Sigmoid colon (tissue), 7 donors: ENCODE measurements around the gene DNAH17. TPM values are rescaled to one million over a fixed set of nuclear protein-coding genes. Genes with fewer than 3 reads are reported as not detected.

Experiments used
- DNase-seq: peaks from one replicate; pipeline ENCODE4 v3.0.0-alpha.2; 2019
- H3K27ac ChIP-seq, 4 donors: fragments of 200-600 bp; sonication (generic); one replicate each; pipeline ENCODE4 v1.5.1; 2016 to 2019; ENCODE audit warnings: mild to moderate bottlenecking in 1 of 4
- H3K27me3 ChIP-seq, 3 donors: fragments of 200-600 bp; sonication (generic); one replicate each; pipeline ENCODE4 v1.5.1; 2019; ENCODE audit warnings: mild to moderate bottlenecking in 1 of 3
- H3K36me3 ChIP-seq, 4 donors: fragments of 200-600 bp; sonication (generic); one replicate each; pipeline ENCODE4 v1.5.1; 2016 to 2019
- H3K4me1 ChIP-seq, 4 donors: fragments of 200-600 bp; sonication (generic); one replicate each; pipeline ENCODE4 v1.5.1; 2017 to 2019
- H3K4me3 ChIP-seq, 4 donors: fragments of 200-600 bp; sonication (generic); one replicate each; pipeline ENCODE4 v1.5.1; 2017 to 2019; ENCODE audit warnings: mild to moderate bottlenecking in 2 of 4, moderate library complexity in 1 of 4
- H3K9me3 ChIP-seq, 4 donors: fragments of 200-600 bp in 3 of 4; sonication (generic) in 3 of 4; one replicate each; pipeline versions ENCODE4 v1.5.1 to v1.6.1; 2013 to 2019
- CTCF ChIP-seq, 4 experiments: fragments of 450-650 bp in 3 of 4; fragments of 200-600 bp in 1 of 4; IDR thresholded peaks; one replicate each; pipeline ENCODE4 v1.5.1; 2016 to 2019; ENCODE audit warnings: antibody characterized with exemption in 4 of 4, mild to moderate bottlenecking in 3 of 4, moderate library complexity in 2 of 4
- EP300 ChIP-seq, 4 donors: sonication (generic); formaldehyde crosslinking; IDR thresholded peaks; one replicate each; pipeline ENCODE4 v1.6.1; 2017; ENCODE audit warnings: antibody characterized with exemption in 4 of 4
- POLR2A ChIP-seq, 2 donors: fragments of 450-650 bp; IDR thresholded peaks; one replicate each; pipeline ENCODE4 v1.6.1; 2016; ENCODE audit warnings: antibody characterized with exemption in 2 of 2, mild to moderate bottlenecking in 2 of 2, moderate library complexity in 2 of 2
- POLR2AphosphoS5 ChIP-seq, 4 donors: sonication (generic); formaldehyde crosslinking; IDR thresholded peaks; one replicate each; pipeline ENCODE4 v1.6.1; 2017; ENCODE audit warnings: antibody characterized with exemption in 4 of 4
- WGBS, 2 donors: extraction: QIAGEN DNeasy Blood & Tissue Kit; methylation state at CpG; one replicate each; pipeline ENCODE4 v1.1.7; 2013; 5-methylcytosine and 5-hydroxymethylcytosine counted together
- intact Hi-C: fragments of 100-400 bp; cut with DNase I; formaldehyde crosslinking; loops from one replicate; pipeline ENCODE4 v1.15.1; 2023
- polyA plus RNA-seq, 3 donors: library from polyadenylated mRNA; stranded (reverse); fragments of 200-250 nt; gene quantifications; one replicate each; pipeline ENCODE4 v1.2.3, GENCODE V29; 2013
- total RNA-seq, 4 donors: library from RNA; depleted of rRNA; stranded (reverse); fragments of >200 nt; gene quantifications; one replicate each; pipeline ENCODE4 v1.1.0, GENCODE V29; 2016
- donor health status: healthy with polysubstance abuse.
- donor health status: Bipolar disorder and iron deficiency.
- donor health status: healthy.

Gene DNAH17
- total and polyA plus RNA-seq, 7 donors, result 0.07 to 0.68 (median 0.26) TPM; not detected in 3

GRCh38 chr17:78544881-78545755 lies 32.1 kb downstream of the DNAH17 start:
- intact Hi-C loops, result no loop called here
- TF ChIP-seq CTCF (IDR thresholded peaks at IDR 0.05) (no peak), EP300 (IDR thresholded peaks at IDR 0.05) (no peak), POLR2A (IDR thresholded peaks at IDR 0.05) (no peak), POLR2AphosphoS5 (IDR thresholded peaks at IDR 0.05) (no peak)
- 51 to 70% methylated on average over 17 of the region's 17 CpGs for WGBS, 2 donors

GRCh38 chr17:78541488-78542206 lies 35.5 kb downstream of the DNAH17 start:
- intact Hi-C loops, result no loop called here

More at GRCh38 chr17:78544881-78545755, 32.1 kb downstream of the DNAH17 start:
- no peak overlapping the region for H3K27ac ChIP-seq
- DNase-seq, result no peak
- no peaks in the 10 kb centered on the region for H3K4me1 ChIP-seq
- no peak overlapping the region for H3K4me3 ChIP-seq
- no peaks in the 10 kb centered on the region for H3K27me3 ChIP-seq
- H3K36me3 ChIP-seq, result no peaks in the 10 kb centered on the region
- H3K9me3 ChIP-seq, result no peaks in the 10 kb centered on the region

GRCh38 chr17:78539781-78540180 lies 37.4 kb downstream of the DNAH17 start:
- H3K36me3 ChIP-seq, result no peaks in the 10 kb centered on the region
- intact Hi-C loops, result no loop called here
- no peak overlapping the region for H3K4me3 ChIP-seq
- TF ChIP-seq POLR2A (IDR thresholded peaks at IDR 0.05) (no peak), POLR2AphosphoS5 (IDR thresholded peaks at IDR 0.05) (no peak), EP300 (IDR thresholded peaks at IDR 0.05) (no peak), CTCF (IDR thresholded peaks at IDR 0.05) (no peak)
- 91 to 94% methylated on average over 11 of the region's 11 CpGs for WGBS, 2 donors
- DNase-seq, result peak; percentile 39
- H3K4me1 ChIP-seq, result peaks cover 0 to 10% (median 0%) of the 10 kb centered on the region in 4 donors
- no peak overlapping the region for H3K27ac ChIP-seq
- H3K9me3 ChIP-seq, result no peaks in the 10 kb centered on the region
- no peaks in the 10 kb centered on the region for H3K27me3 ChIP-seq

More at GRCh38 chr17:78541488-78542206, 35.5 kb downstream of the DNAH17 start:
- H3K36me3 ChIP-seq, result no peaks in the 10 kb centered on the region
- H3K4me1 ChIP-seq, result no peaks in the 10 kb centered on the region
- 53 to 73% methylated on average over 7 of the region's 7 CpGs for WGBS, 2 donors
- no peaks in the 10 kb centered on the region for H3K9me3 ChIP-seq
- TF ChIP-seq CTCF (IDR thresholded peaks at IDR 0.05), result no peak
- TF ChIP-seq EP300 (IDR thresholded peaks at IDR 0.05), result no peak
- TF ChIP-seq POLR2A (IDR thresholded peaks at IDR 0.05), result no peak
- no peak for TF ChIP-seq POLR2AphosphoS5 (IDR thresholded peaks at IDR 0.05)
- DNase-seq, result peak; percentile 62
- no peak overlapping the region for H3K4me3 ChIP-seq
- no peaks in the 10 kb centered on the region for H3K27me3 ChIP-seq
- no peak overlapping the region for H3K27ac ChIP-seq

- Histone ChIP-seq H3K36me3 (no peaks in the 10 kb centered on the region), H3K27me3 (no peaks in the 10 kb centered on the region), H3K27ac (no peak overlapping the region), H3K4me1 (peaks cover 0 to 11% (median 0%) of the 10 kb centered on the region in 4 donors), H3K4me3 (no peak overlapping the region), H3K9me3 (no peaks in the 10 kb centered on the region)
- TF ChIP-seq POLR2AphosphoS5 (IDR thresholded peaks at IDR 0.05) (no peak), CTCF (IDR thresholded peaks at IDR 0.05) (no peak), EP300 (IDR thresholded peaks at IDR 0.05) (no peak), POLR2A (IDR thresholded peaks at IDR 0.05) (no peak)
- DNase-seq, result peak; percentile 18
- WGBS, 2 donors, result 71 to 82% methylated on average over 10 of the region's 10 CpGs
- intact Hi-C loops, result no loop called here
These were observed 39.0 kb downstream of the DNAH17 start for GRCh38 chr17:78538033-78538776.
